H1 (cell line): Measurements from ENCODE around the gene OR10C1. TPM values are rescaled to one million over a fixed set of nuclear protein-coding genes. Genes with fewer than 3 reads are reported as not detected.

Experiments
- CTCF ChIA-PET: fragments of 300-600 bp; sonication (Branson Sonifier 250); formaldehyde crosslinking; loops from one replicate; lab custom pipeline; 2021; ENCODE audit not compliant: partially characterized antibody; lab: Charles Lee
- POLR2A ChIA-PET: fragments of 300-600 bp; sonication (Branson Sonifier 250); formaldehyde crosslinking; loops from one replicate; lab custom pipeline; 2021; ENCODE audit warnings: inconsistent platforms; ENCODE audit not compliant: partially characterized antibody; lab: Charles Lee
- DNase-seq, 2 experiments: peaks; one replicate each; pipeline versions ENCODE4 v3.0.0 to v3.0.0-alpha.2; 2010 to 2022; ENCODE audit warnings: low spot score in 2 of 2, low read depth in 1 of 2, mixed read lengths in 1 of 2
- FAIRE-seq: peaks from 2 replicates; lab custom pipeline; 2011; peaks lifted over from hg19 to GRCh38; lab: Jason Lieb, UNC
- H2AFZ ChIP-seq: 2 replicates; pipeline ENCODE4 v1.8.1; 2012; ENCODE audit warnings: low read length, inconsistent platforms
- H2AK5ac ChIP-seq: 2 replicates; pipeline ENCODE4 v1.6.1; 2013; ENCODE audit warnings: low read depth, low read length
- H2BK120ac ChIP-seq: replicated peaks from 2 replicates; pipeline ENCODE3; 2013; ENCODE audit warnings: low read depth, low read length, inconsistent platforms
- H2BK12ac ChIP-seq: 2 replicates; pipeline ENCODE4 v1.6.1; 2013; ENCODE audit warnings: low read depth, low read length
- H2BK15ac ChIP-seq: 2 replicates; pipeline ENCODE4 v1.6.1; 2013; ENCODE audit warnings: low read length
- H2BK20ac ChIP-seq: 2 replicates; pipeline ENCODE4 v1.6.1; 2013; ENCODE audit warnings: low read length
- H2BK5ac ChIP-seq: 2 replicates; pipeline ENCODE4 v1.6.1; 2013; ENCODE audit warnings: low read depth, low read length
- H3K14ac ChIP-seq: 2 replicates; pipeline ENCODE4 v1.6.1; 2013; ENCODE audit warnings: inconsistent platforms; ENCODE audit not compliant: insufficient read length
- H3K18ac ChIP-seq: 2 replicates; pipeline ENCODE4 v1.6.1; 2013; ENCODE audit warnings: low read length; ENCODE audit errors: extremely low read depth
- H3K23ac ChIP-seq: 2 replicates; pipeline ENCODE4 v1.6.1; 2013; ENCODE audit warnings: inconsistent platforms; ENCODE audit not compliant: insufficient read length
- H3K23me2 ChIP-seq: 2 replicates; pipeline ENCODE4 v1.6.1; 2013; ENCODE audit warnings: low read depth, low read length
- H3K27ac ChIP-seq: 2 replicates; pipeline ENCODE4 v1.6.1; 2011; ENCODE audit warnings: low read depth, low read length, inconsistent platforms
- H3K27me3 ChIP-seq, 4 experiments: replicated peaks in 1 of 4; 1 replicate in 1 of 4; 2 replicates in 3 of 4; pipeline versions ENCODE4 v1.6.1 to v1.8.1; 2011 to 2013; ENCODE audit warnings: low read length in 3 of 4, mild to moderate bottlenecking in 3 of 4, inconsistent platforms in 2 of 4, mixed read lengths in 2 of 4, moderate library complexity in 1 of 4; ENCODE audit not compliant: control insufficient read depth in 3 of 4, insufficient read depth in 3 of 4; ENCODE audit errors: extremely low read depth in 1 of 4
- H3K36me3 ChIP-seq, 4 experiments: 2 replicates each; pipeline versions ENCODE4 v1.6.1 to v1.8.1; 2011 to 2013; ENCODE audit warnings: mild to moderate bottlenecking in 4 of 4, low read length in 3 of 4, moderate library complexity in 2 of 4, control low read depth in 1 of 4, inconsistent platforms in 1 of 4; ENCODE audit not compliant: insufficient read depth in 4 of 4, control insufficient read depth in 2 of 4
- H3K4ac ChIP-seq: replicated peaks from 2 replicates; pipeline ENCODE3; 2013; ENCODE audit warnings: low read length, low read depth, mixed read lengths, inconsistent platforms; ENCODE audit not compliant: insufficient read length
- H3K4me1 ChIP-seq, 4 experiments: replicated peaks in 1 of 4; 1 replicate in 1 of 4; 2 replicates in 3 of 4; pipeline versions ENCODE4 v1.6.1 to v1.8.1; 2011 to 2013; ENCODE audit warnings: low read length in 3 of 4, inconsistent platforms in 2 of 4, mixed read lengths in 1 of 4; ENCODE audit not compliant: insufficient read depth in 4 of 4, control insufficient read depth in 3 of 4
- H3K4me2 ChIP-seq, 2 experiments: 2 replicates each; pipeline versions ENCODE4 v1.6.1 to v1.8.1; 2011 to 2013; ENCODE audit warnings: low read depth in 2 of 2, low read length in 2 of 2, control low read depth in 1 of 2, inconsistent platforms in 1 of 2, mild to moderate bottlenecking in 1 of 2; ENCODE audit not compliant: insufficient read depth in 1 of 2
- H3K4me3 ChIP-seq, 4 experiments: fragments of 200-600, 300-600 bp in 1 of 4; sonication (generic), shearing (Covaris generic), sonication (Bioruptor Twin) in 1 of 4; 2 replicates each; pipeline versions ENCODE4 v1.5.1 to v1.8.1; 2011 to 2016; ENCODE audit warnings: low read length in 4 of 4, low read depth in 3 of 4, control low read depth in 2 of 4, inconsistent platforms in 2 of 4, mild to moderate bottlenecking in 2 of 4, mixed read lengths in 1 of 4, moderate library complexity in 1 of 4; ENCODE audit not compliant: insufficient read depth in 2 of 4; ENCODE audit errors: extremely low read depth in 1 of 4
- H3K56ac ChIP-seq: replicated peaks from 2 replicates; pipeline ENCODE3; 2013; ENCODE audit warnings: low read depth, mild to moderate bottlenecking, mixed read lengths, low read length, inconsistent platforms; ENCODE audit not compliant: insufficient read length
- H3K79me1 ChIP-seq: 2 replicates; pipeline ENCODE4 v1.6.1; 2013; ENCODE audit warnings: low read depth, low read length, control low read depth
- H3K79me2 ChIP-seq, 2 experiments: 2 replicates each; pipeline versions ENCODE4 v1.6.1 to v1.8.1; 2012 to 2013; ENCODE audit warnings: low read length in 2 of 2, mild to moderate bottlenecking in 2 of 2, inconsistent platforms in 1 of 2; ENCODE audit not compliant: insufficient read depth in 2 of 2, control insufficient read depth in 1 of 2
- H3K9ac ChIP-seq, 4 experiments: replicated peaks in 1 of 4; 1 replicate in 1 of 4; 2 replicates in 3 of 4; pipeline versions ENCODE4 v1.6.1 to v1.8.1; 2011 to 2013; ENCODE audit warnings: low read depth in 3 of 4, low read length in 3 of 4, control low read depth in 2 of 4, mild to moderate bottlenecking in 2 of 4, moderate library complexity in 2 of 4, inconsistent platforms in 1 of 4; ENCODE audit errors: extremely low read depth in 1 of 4
- H3K9me3 ChIP-seq, 2 experiments: 2 replicates each; pipeline versions ENCODE4 v1.6.1 to v1.8.1; 2012 to 2013; ENCODE audit warnings: mild to moderate bottlenecking in 2 of 2, moderate library complexity in 2 of 2, control low read depth in 1 of 2, inconsistent platforms in 1 of 2, low read depth in 1 of 2, low read length in 1 of 2, mixed read lengths in 1 of 2; ENCODE audit not compliant: insufficient read depth in 2 of 2
- H4K20me1 ChIP-seq, 2 experiments: replicated peaks in 1 of 2; 2 replicates each; pipeline versions ENCODE3 to v1.8.1; 2011 to 2013; ENCODE audit warnings: inconsistent platforms in 2 of 2, low read length in 2 of 2, mild to moderate bottlenecking in 1 of 2; ENCODE audit not compliant: insufficient read depth in 2 of 2, control insufficient read depth in 1 of 2
- H4K5ac ChIP-seq: 2 replicates; pipeline ENCODE4 v1.6.1; 2013; ENCODE audit warnings: low read length, low read depth, mixed read lengths, inconsistent platforms; ENCODE audit not compliant: insufficient read length
- H4K8ac ChIP-seq: 2 replicates; pipeline ENCODE4 v1.8.0; 2013; ENCODE audit warnings: mild to moderate bottlenecking, moderate library complexity, low read length, inconsistent platforms; ENCODE audit not compliant: insufficient read depth; ENCODE audit errors: extremely low read depth
- H4K91ac ChIP-seq: replicated peaks from 2 replicates; pipeline ENCODE3; 2013; ENCODE audit warnings: low read length, mixed read lengths, inconsistent platforms; ENCODE audit not compliant: insufficient read length
- BCL11A ChIP-seq, 2 experiments: IDR thresholded peaks; one replicate each; pipeline ENCODE4 v1.6.1; 2011; ENCODE audit warnings: low read depth in 2 of 2, low read length in 2 of 2, mild to moderate bottlenecking in 2 of 2
- JUN ChIP-seq: IDR thresholded peaks from 2 replicates; pipeline ENCODE4 v1.6.1; 2011; ENCODE audit warnings: low read depth, mild to moderate bottlenecking, improper control_type of control experiment, low read length
- MAFK ChIP-seq: IDR thresholded peaks from 2 replicates; pipeline ENCODE4 v1.6.1; 2012; ENCODE audit warnings: low read depth, mild to moderate bottlenecking, improper control_type of control experiment, low read length
- POLR2AphosphoS5 ChIP-seq: IDR thresholded peaks from 2 replicates; pipeline ENCODE4 v1.6.1; 2011; ENCODE audit warnings: low read depth, low read length
- SP2 ChIP-seq: IDR thresholded peaks from 2 replicates; pipeline ENCODE4 v1.6.1; 2012; ENCODE audit warnings: mild to moderate bottlenecking, low read length, inconsistent platforms
- TAF1 ChIP-seq: IDR thresholded peaks from 2 replicates; pipeline ENCODE4 v1.6.1; 2011; ENCODE audit warnings: mild to moderate bottlenecking, low read depth, low read length
- TEAD4 ChIP-seq: IDR thresholded peaks from 2 replicates; pipeline ENCODE4 v1.6.1; 2012; ENCODE audit warnings: low read depth, low read length, inconsistent platforms, mixed read lengths
- polyA plus RNA-seq, 7 experiments: library from polyadenylated mRNA; depleted of rRNA in 3 of 7; stranded (reverse) in 5 of 7; unstranded in 2 of 7; fragments of >200 nt in 5 of 7; fragments of 200-250 nt in 2 of 7; gene quantifications; 1 replicate in 5 of 7; 2 replicates in 1 of 7; 4 replicates in 1 of 7; pipeline versions ENCODE4 v1.2.1 to v1.2.3, GENCODE V29; 2011 to 2013; ENCODE audit warnings: missing spikeins in 2 of 7, mixed read lengths in 2 of 7
- total RNA-seq: library from RNA; stranded (reverse); fragmentation: NEBNext Ultra II Directional; extraction: Animal tissue kit (Norgen Biotek cat#: 25700); gene quantifications from 2 replicates; pipeline ENCODE4 v1.2.1, GENCODE V29; 2021

The OR10C1 gene
- total and polyA plus RNA-seq, 2 of the 8 experiments (the other 6 are each of a cell fraction or from before 2014, with no cell fraction given) = not detected

DNA sequence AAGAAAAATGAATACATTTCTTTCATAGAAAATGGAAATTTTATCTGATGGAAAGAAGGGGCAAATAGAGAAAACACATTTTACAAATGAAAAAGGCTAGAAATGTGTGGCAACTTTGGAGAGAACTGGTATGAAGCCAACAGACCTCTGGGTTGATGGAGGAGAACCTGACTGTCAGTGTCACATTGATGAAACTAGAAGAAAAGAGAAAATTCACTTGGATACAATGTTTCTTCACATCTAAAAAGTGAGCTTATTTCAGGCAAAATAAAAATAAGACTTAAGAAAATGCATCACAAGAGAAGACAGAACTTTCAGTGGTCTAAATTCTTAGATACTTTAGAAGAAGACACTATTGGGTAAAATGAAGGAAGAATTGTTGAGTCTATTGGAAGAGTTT lies 43.8 kb upstream of the OR10C1 start, which contains the start of gene OR12D2:
Gene OR12D2 (plus strand): TSS at position 301 of the 400 bp plus-strand sequence. CDS start 1,069 bp downstream, outside the sequence.
- CTCF ChIA-PET = interaction anchor here (1.4 kb wide), 1 partner anchor 20 kb away, joined by 4 read pairs; the partner anchor contains the start of gene OR12D1
- Histone ChIP-seq H2BK15ac (no peak within 1 kb of the TSS), H3K27me3 (no peaks in the 10 kb centered on the region)
- TF ChIP-seq SP2 = no peak
- no peak for TF ChIP-seq TAF1
- no peak for TF ChIP-seq TEAD4
- TF ChIP-seq POLR2AphosphoS5 = no peak
- no peak for TF ChIP-seq BCL11A (IDR thresholded peaks at IDR 0.05; ENCODE audit: low read depth in 2 of 2, low read length in 2 of 2)
- no peak for TF ChIP-seq JUN
- TF ChIP-seq MAFK = no peak

More for the DNA sequence above, 43.8 kb upstream of the OR10C1 start, which contains the start of gene OR12D2:
- H3K36me3 ChIP-seq = no peaks in the 10 kb centered on the region
- no peak within 1 kb of the TSS for H3K56ac ChIP-seq
- H3K4ac ChIP-seq = no peak within 1 kb of the TSS
- H3K4me1 ChIP-seq = no peaks in the 10 kb centered on the region
- H2BK20ac ChIP-seq = no peak within 1 kb of the TSS
- no peak within 1 kb of the TSS for H3K4me2 ChIP-seq
- H3K79me2 ChIP-seq = no peaks in the 10 kb centered on the region
- no peak within 1 kb of the TSS for H2AFZ ChIP-seq
- H3K9ac ChIP-seq = no peak within 1 kb of the TSS
- no peak within 1 kb of the TSS for H4K5ac ChIP-seq
- H3K4me3 ChIP-seq = no peak within 1 kb of the TSS
- H4K20me1 ChIP-seq = no peaks in the 10 kb centered on the region
- no peak within 1 kb of the TSS for H3K23ac ChIP-seq
- H2AK5ac ChIP-seq = no peak within 1 kb of the TSS
- H2BK120ac ChIP-seq = no peak within 1 kb of the TSS
- H4K91ac ChIP-seq = no peak within 1 kb of the TSS
- FAIRE-seq = no peak
- no peak within 1 kb of the TSS for H3K27ac ChIP-seq
- H4K8ac ChIP-seq = no peak within 1 kb of the TSS
- no peak within 1 kb of the TSS for H3K14ac ChIP-seq
- POLR2A ChIA-PET = no interaction called here
- no peak within 1 kb of the TSS for H2BK12ac ChIP-seq
- H3K79me1 ChIP-seq = no peaks in the 10 kb centered on the region
- no peak within 1 kb of the TSS for H2BK5ac ChIP-seq
- no peaks in the 10 kb centered on the region for H3K23me2 ChIP-seq
- H3K9me3 ChIP-seq = no peaks in the 10 kb centered on the region
- DNase-seq = no peak
- no peak within 1 kb of the TSS for H3K18ac ChIP-seq
